HEK293 (cell line): ENCODE measurements around the gene SCIN.

Experiments used
- CTCF ChIA-PET: fragments of 350-600 bp; formaldehyde crosslinking; extraction: SDS; loops from one replicate; lab custom pipeline; 2021; ENCODE audit warnings: antibody characterized with exemption; lab: Yijun Ruan, JAX
- POLR2A ChIA-PET: fragments of 300-600 bp; formaldehyde crosslinking; extraction: SDS; loops from one replicate; lab custom pipeline; 2020; ENCODE audit warnings: antibody characterized with exemption, inconsistent platforms; lab: Yijun Ruan, JAX
- H3K27ac ChIP-seq: fragments of 200-500 bp; sonication (Bioruptor generic); 2 replicates; pipeline ENCODE4 v1.5.1; 2014; ENCODE audit warnings: low read depth, low read length, control low read depth, inconsistent platforms; ENCODE audit errors: extremely low read depth
- H3K36me3 ChIP-seq, 2 experiments: fragments of 200-500 bp in 1 of 2; sonication (Bioruptor generic) in 1 of 2; 1 replicate in 1 of 2; 2 replicates in 1 of 2; pipeline ENCODE4 v1.5.1; 2014 to 2017; ENCODE audit warnings: inconsistent platforms in 2 of 2, low read length in 2 of 2; ENCODE audit not compliant: control insufficient read depth in 2 of 2, insufficient read depth in 1 of 2
- H3K4me1 ChIP-seq: fragments of 200-500 bp; sonication (Bioruptor generic); 2 replicates; pipeline ENCODE4 v1.5.1; 2014; ENCODE audit warnings: mild to moderate bottlenecking, low read length, inconsistent platforms; ENCODE audit not compliant: control insufficient read depth, insufficient read depth
- H3K4me3 ChIP-seq: 2 replicates; pipeline ENCODE4 v1.5.1; 2011; ENCODE audit warnings: low read depth, mild to moderate bottlenecking, control low read depth, low read length, moderate library complexity
- H3K9me3 ChIP-seq: fragments of 200-500 bp; sonication (Bioruptor generic); 2 replicates; pipeline ENCODE4 v1.5.1; 2014; ENCODE audit warnings: low read depth, low read length, inconsistent platforms; ENCODE audit not compliant: control insufficient read depth, insufficient read depth
- HOXC10 ChIP-seq: sonication (generic); formaldehyde crosslinking; IDR thresholded peaks from 2 replicates; pipeline ENCODE4 v1.8.1; 2023; ENCODE audit warnings: mild to moderate bottlenecking, missing genetic modification reagents
- IKZF3 ChIP-seq: fragments of 450-650 bp; IDR thresholded peaks from 2 replicates; pipeline ENCODE4 v1.5.0; 2018; ENCODE audit warnings: missing biosample characterization, mild to moderate bottlenecking, missing genetic modification characterization, moderate library complexity
- REPIN1 ChIP-seq: fragments of 450-650 bp; formaldehyde crosslinking; IDR thresholded peaks from 2 replicates; pipeline ENCODE4 v1.5.1; 2017; ENCODE audit warnings: missing biosample characterization, missing genetic modification characterization, low read depth
- SALL2 ChIP-seq: fragments of 450-650 bp; formaldehyde crosslinking; IDR thresholded peaks from 2 replicates; pipeline ENCODE4 v1.5.0; 2017; ENCODE audit warnings: missing biosample characterization, mild to moderate bottlenecking, missing genetic modification characterization, borderline replicate concordance
- WT1 ChIP-seq: fragments of 450-650 bp; formaldehyde crosslinking; IDR thresholded peaks from 2 replicates; pipeline ENCODE4 v1.5.1; 2016; ENCODE audit warnings: missing biosample characterization, missing genetic modification characterization
- YY1 ChIP-seq: fragments of 450-650 bp; formaldehyde crosslinking; IDR thresholded peaks from 2 replicates; pipeline ENCODE4 v1.5.1; 2018; ENCODE audit warnings: missing biosample characterization, missing genetic modification characterization
- ZBTB7A ChIP-seq: fragments of 450-650 bp; formaldehyde crosslinking; IDR thresholded peaks from 2 replicates; pipeline ENCODE4 v1.5.1; 2016; ENCODE audit warnings: low read depth, missing biosample characterization, missing genetic modification characterization
- ZNF19 ChIP-seq: fragments of 450-650 bp; formaldehyde crosslinking; IDR thresholded peaks from 2 replicates; pipeline ENCODE4; 2016; ENCODE audit warnings: missing biosample characterization, missing genetic modification characterization, low read depth
- ZNF24 ChIP-seq: fragments of 450-650 bp; formaldehyde crosslinking; IDR thresholded peaks from 2 replicates; pipeline ENCODE4 v1.5.1; 2016; ENCODE audit warnings: missing biosample characterization, missing genetic modification characterization
- ZNF311 ChIP-seq: fragments of 450-650 bp; formaldehyde crosslinking; IDR thresholded peaks from 2 replicates; pipeline ENCODE4 v1.5.1; 2017; ENCODE audit warnings: missing biosample characterization, missing genetic modification characterization, borderline replicate concordance
- ZNF510 ChIP-seq: fragments of 450-650 bp; formaldehyde crosslinking; IDR thresholded peaks from 2 replicates; pipeline ENCODE4 v1.5.1; 2018; ENCODE audit warnings: mild to moderate bottlenecking, missing genetic modification characterization, missing biosample characterization; ENCODE audit not compliant: insufficient replicate concordance
- ZNF529 ChIP-seq: fragments of 450-650 bp; formaldehyde crosslinking; IDR thresholded peaks from 2 replicates; pipeline ENCODE4 v1.5.1; 2017; ENCODE audit warnings: missing genetic modification characterization, missing biosample characterization; ENCODE audit not compliant: insufficient replicate concordance
- ZNF548 ChIP-seq: fragments of 450-650 bp; formaldehyde crosslinking; IDR thresholded peaks from 2 replicates; pipeline ENCODE4 v1.5.1; 2016; ENCODE audit warnings: missing biosample characterization, missing genetic modification characterization
- ZNF658 ChIP-seq: fragments of 450-650 bp; formaldehyde crosslinking; IDR thresholded peaks from 2 replicates; pipeline ENCODE4; 2016; ENCODE audit warnings: missing biosample characterization, missing genetic modification characterization
- ZNF785 ChIP-seq: fragments of 450-650 bp; formaldehyde crosslinking; IDR thresholded peaks from 2 replicates; pipeline ENCODE4 v1.5.1; 2016; ENCODE audit warnings: missing biosample characterization, missing genetic modification characterization
- TF ChIP-seq, protein P1 (sequence below): fragments of 450-650 bp; formaldehyde crosslinking; IDR thresholded peaks from 2 replicates; pipeline ENCODE4 v1.5.1; 2017; ENCODE audit warnings: missing biosample characterization, mild to moderate bottlenecking, missing genetic modification characterization, moderate library complexity
- TF ChIP-seq, protein P2 (sequence below): fragments of 450-650 bp; formaldehyde crosslinking; IDR thresholded peaks from 2 replicates; pipeline ENCODE4 v1.5.1; 2016; ENCODE audit warnings: missing biosample characterization, missing genetic modification characterization
- TF ChIP-seq, protein P3 (sequence below): fragments of 450-650 bp; formaldehyde crosslinking; IDR thresholded peaks from 2 replicates; pipeline ENCODE4 v1.5.1; 2016; ENCODE audit warnings: missing biosample characterization, missing genetic modification characterization
- TF ChIP-seq, protein P4 (sequence below): fragments of 450-650 bp; formaldehyde crosslinking; IDR thresholded peaks from 2 replicates; pipeline ENCODE4 v1.5.1; 2016; ENCODE audit warnings: missing biosample characterization, missing genetic modification characterization
- TF ChIP-seq, protein P5 (sequence below): fragments of 450-650 bp; formaldehyde crosslinking; IDR thresholded peaks from 2 replicates; pipeline ENCODE4 v1.5.1; 2016; ENCODE audit warnings: missing biosample characterization, missing genetic modification characterization
- TF ChIP-seq, protein P6 (sequence below): fragments of 450-650 bp; formaldehyde crosslinking; conservative IDR thresholded peaks from 2 replicates; pipeline ENCODE4 v1.5.1; 2016; ENCODE audit warnings: low read depth, missing biosample characterization, missing genetic modification characterization
- TF ChIP-seq, protein P7 (sequence below): fragments of 450-650 bp; formaldehyde crosslinking; IDR thresholded peaks from 2 replicates; pipeline ENCODE4 v1.5.1; 2017; ENCODE audit warnings: missing biosample characterization, missing genetic modification characterization
- TF ChIP-seq, protein P8 (sequence below): fragments of 450-650 bp; formaldehyde crosslinking; IDR thresholded peaks from 2 replicates; pipeline ENCODE4 v1.5.1; 2017; ENCODE audit warnings: missing biosample characterization, missing genetic modification characterization

The SCIN gene

DNA sequence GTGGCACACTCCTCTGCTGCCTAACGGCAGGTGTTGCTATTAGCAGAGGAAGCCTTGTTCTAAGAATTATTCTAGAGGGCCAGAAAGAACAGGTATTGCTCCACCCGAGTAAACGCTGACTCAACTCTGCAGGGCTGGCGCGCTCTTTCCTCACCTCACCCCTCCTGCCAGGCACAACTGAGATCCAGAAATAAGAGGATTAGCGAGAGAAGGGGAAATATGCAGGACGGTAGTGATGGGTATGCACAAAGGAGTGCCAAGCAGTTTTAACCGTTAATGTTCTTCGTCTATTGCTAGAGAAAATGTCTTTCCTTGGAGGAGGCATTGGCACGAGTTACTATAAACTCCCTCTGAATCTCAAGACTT lies 369 bp upstream of the SCIN start (continued):
- TF ChIP-seq, protein P1, sequence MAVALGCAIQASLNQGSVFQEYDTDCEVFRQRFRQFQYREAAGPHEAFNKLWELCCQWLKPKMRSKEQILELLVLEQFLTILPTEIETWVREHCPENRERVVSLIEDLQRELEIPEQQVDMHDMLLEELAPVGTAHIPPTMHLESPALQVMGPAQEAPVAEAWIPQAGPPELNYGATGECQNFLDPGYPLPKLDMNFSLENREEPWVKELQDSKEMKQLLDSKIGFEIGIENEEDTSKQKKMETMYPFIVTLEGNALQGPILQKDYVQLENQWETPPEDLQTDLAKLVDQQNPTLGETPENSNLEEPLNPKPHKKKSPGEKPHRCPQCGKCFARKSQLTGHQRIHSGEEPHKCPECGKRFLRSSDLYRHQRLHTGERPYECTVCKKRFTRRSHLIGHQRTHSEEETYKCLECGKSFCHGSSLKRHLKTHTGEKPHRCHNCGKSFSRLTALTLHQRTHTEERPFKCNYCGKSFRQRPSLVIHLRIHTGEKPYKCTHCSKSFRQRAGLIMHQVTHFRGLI (tag by site-specific recombination): no peak
- TF ChIP-seq YY1 (tag by site-specific recombination): no peak
- no peak for TF ChIP-seq WT1 (tag by site-specific recombination)
- TF ChIP-seq, protein P2, sequence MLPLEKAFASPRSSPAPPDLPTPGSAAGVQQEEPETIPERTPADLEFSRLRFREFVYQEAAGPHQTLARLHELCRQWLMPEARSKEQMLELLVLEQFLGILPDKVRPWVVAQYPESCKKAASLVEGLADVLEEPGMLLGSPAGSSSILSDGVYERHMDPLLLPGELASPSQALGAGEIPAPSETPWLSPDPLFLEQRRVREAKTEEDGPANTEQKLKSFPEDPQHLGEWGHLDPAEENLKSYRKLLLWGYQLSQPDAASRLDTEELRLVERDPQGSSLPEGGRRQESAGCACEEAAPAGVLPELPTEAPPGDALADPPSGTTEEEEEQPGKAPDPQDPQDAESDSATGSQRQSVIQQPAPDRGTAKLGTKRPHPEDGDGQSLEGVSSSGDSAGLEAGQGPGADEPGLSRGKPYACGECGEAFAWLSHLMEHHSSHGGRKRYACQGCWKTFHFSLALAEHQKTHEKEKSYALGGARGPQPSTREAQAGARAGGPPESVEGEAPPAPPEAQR (tag by site-specific recombination): no peak
- no peak for TF ChIP-seq ZNF658 (tag by site-specific recombination)
- TF ChIP-seq, protein P3, sequence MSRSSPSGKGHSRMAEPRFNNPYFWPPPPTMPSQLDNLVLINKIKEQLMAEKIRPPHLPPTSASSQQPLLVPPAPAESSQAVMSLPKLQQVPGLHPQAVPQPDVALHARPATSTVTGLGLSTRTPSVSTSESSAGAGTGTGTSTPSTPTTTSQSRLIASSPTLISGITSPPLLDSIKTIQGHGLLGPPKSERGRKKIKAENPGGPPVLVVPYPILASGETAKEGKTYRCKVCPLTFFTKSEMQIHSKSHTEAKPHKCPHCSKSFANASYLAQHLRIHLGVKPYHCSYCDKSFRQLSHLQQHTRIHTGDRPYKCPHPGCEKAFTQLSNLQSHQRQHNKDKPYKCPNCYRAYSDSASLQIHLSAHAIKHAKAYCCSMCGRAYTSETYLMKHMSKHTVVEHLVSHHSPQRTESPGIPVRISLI (tag by site-specific recombination): no peak
- TF ChIP-seq ZNF510 (tag by site-specific recombination): no peak
- TF ChIP-seq, protein P4, sequence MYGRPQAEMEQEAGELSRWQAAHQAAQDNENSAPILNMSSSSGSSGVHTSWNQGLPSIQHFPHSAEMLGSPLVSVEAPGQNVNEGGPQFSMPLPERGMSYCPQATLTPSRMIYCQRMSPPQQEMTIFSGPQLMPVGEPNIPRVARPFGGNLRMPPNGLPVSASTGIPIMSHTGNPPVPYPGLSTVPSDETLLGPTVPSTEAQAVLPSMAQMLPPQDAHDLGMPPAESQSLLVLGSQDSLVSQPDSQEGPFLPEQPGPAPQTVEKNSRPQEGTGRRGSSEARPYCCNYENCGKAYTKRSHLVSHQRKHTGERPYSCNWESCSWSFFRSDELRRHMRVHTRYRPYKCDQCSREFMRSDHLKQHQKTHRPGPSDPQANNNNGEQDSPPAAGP (tag by site-specific recombination): 0 out of 2 replicates have a peak, but pooled peaks have one; percentile 11
- TF ChIP-seq ZNF548: no peak
- no peak for TF ChIP-seq HOXC10 (CRISPR knock-in tag)
- no peak for TF ChIP-seq ZNF24 (tag by site-specific recombination)
- TF ChIP-seq ZNF529 (tag by site-specific recombination): no peak

DNA sequence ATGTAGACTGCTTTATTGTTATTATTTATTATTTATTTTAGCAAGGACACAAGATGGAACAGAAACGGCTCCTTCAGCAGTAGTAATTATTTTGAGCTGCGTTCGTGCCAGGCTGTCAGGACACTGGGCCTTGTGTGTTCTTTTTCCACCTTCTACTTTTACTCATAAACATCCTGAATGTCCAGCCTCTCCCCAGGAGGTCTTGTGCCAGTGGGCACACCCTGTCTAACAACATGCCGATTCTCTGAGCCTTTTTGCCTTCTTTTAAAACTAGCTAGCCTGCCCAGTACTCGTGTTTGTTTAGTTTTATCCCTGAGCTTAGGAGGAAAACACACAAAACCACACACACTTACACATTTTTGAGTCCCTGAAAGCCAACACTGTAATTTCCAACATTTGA lies 1.2 kb downstream of the SCIN start:
- ChIA-PET POLR2A (interaction anchor here (1.5 kb wide), 1 partner anchor 18 kb away, joined by 4 read pairs; no protein-coding TSS in a partner anchor), CTCF (interaction anchor here (0.6 to 1.5 kb wide), 4 partner anchors 9 to 115 kb away, joined by 3 to 4 read pairs (median 3); partner anchors contain the start of gene ARL4A)
- no peaks in the 10 kb centered on the region for H3K36me3 ChIP-seq
- H3K4me1 ChIP-seq: 0 out of 2 replicates have a peak, but pooled peaks cover 2% of the 10 kb centered on the region
- H3K4me3 ChIP-seq: no peak overlapping the region
- H3K9me3 ChIP-seq: no peaks in the 10 kb centered on the region
- no peak overlapping the region for H3K27ac ChIP-seq
- no peak for TF ChIP-seq IKZF3 (tag by site-specific recombination)
- TF ChIP-seq, protein P5, sequence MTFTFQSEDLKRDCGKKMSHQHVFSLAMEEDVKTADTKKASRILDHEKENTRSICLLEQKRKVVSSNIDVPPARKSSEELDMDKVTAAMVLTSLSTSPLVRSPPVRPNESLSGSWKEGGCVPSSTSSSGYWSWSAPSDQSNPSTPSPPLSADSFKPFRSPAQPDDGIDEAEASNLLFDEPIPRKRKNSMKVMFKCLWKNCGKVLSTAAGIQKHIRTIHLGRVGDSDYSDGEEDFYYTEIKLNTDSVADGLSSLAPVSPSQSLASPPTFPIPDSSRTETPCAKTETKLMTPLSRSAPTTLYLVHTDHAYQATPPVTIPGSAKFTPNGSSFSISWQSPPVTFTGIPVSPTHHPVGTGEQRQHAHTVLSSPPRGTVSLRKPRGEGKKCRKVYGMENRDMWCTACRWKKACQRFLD (tag by site-specific recombination): no peak
- TF ChIP-seq ZNF785 (tag by site-specific recombination): no peak
- TF ChIP-seq ZBTB7A (tag by site-specific recombination): no peak
- TF ChIP-seq SALL2 (tag by site-specific recombination): no peak
- TF ChIP-seq, protein P6, sequence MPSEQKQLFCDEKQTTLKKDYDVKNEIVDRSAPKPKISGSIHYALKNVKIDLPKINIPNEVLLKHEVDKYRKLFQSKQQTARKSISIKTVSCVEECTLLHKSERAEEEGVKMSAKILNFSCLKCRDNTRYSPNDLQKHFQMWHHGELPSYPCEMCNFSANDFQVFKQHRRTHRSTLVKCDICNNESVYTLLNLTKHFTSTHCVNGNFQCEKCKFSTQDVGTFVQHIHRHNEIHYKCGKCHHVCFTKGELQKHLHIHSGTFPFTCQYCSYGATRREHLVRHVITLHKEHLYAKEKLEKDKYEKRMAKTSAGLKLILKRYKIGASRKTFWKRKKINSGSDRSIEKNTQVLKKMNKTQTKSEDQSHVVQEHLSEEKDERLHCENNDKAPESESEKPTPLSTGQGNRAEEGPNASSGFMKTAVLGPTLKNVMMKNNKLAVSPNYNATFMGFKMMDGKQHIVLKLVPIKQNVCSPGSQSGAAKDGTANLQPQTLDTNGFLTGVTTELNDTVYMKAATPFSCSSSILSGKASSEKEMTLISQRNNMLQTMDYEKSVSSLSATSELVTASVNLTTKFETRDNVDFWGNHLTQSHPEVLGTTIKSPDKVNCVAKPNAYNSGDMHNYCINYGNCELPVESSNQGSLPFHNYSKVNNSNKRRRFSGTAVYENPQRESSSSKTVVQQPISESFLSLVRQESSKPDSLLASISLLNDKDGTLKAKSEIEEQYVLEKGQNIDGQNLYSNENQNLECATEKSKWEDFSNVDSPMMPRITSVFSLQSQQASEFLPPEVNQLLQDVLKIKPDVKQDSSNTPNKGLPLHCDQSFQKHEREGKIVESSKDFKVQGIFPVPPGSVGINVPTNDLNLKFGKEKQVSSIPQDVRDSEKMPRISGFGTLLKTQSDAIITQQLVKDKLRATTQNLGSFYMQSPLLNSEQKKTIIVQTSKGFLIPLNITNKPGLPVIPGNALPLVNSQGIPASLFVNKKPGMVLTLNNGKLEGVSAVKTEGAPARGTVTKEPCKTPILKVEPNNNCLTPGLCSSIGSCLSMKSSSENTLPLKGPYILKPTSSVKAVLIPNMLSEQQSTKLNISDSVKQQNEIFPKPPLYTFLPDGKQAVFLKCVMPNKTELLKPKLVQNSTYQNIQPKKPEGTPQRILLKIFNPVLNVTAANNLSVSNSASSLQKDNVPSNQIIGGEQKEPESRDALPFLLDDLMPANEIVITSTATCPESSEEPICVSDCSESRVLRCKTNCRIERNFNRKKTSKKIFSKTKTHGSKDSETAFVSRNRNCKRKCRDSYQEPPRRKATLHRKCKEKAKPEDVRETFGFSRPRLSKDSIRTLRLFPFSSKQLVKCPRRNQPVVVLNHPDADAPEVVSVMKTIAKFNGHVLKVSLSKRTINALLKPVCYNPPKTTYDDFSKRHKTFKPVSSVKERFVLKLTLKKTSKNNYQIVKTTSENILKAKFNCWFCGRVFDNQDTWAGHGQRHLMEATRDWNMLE (tag by site-specific recombination): no peak
- no peak for TF ChIP-seq ZNF19
- TF ChIP-seq, protein P7, sequence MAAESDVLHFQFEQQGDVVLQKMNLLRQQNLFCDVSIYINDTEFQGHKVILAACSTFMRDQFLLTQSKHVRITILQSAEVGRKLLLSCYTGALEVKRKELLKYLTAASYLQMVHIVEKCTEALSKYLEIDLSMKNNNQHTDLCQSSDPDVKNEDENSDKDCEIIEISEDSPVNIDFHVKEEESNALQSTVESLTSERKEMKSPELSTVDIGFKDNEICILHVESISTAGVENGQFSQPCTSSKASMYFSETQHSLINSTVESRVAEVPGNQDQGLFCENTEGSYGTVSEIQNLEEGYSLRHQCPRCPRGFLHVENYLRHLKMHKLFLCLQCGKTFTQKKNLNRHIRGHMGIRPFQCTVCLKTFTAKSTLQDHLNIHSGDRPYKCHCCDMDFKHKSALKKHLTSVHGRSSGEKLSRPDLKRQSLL (tag by site-specific recombination): no peak
- TF ChIP-seq REPIN1 (tag by site-specific recombination): no peak
- TF ChIP-seq ZNF311 (tag by site-specific recombination): no peak
- TF ChIP-seq, protein P8, sequence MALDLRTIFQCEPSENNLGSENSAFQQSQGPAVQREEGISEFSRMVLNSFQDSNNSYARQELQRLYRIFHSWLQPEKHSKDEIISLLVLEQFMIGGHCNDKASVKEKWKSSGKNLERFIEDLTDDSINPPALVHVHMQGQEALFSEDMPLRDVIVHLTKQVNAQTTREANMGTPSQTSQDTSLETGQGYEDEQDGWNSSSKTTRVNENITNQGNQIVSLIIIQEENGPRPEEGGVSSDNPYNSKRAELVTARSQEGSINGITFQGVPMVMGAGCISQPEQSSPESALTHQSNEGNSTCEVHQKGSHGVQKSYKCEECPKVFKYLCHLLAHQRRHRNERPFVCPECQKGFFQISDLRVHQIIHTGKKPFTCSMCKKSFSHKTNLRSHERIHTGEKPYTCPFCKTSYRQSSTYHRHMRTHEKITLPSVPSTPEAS (tag by site-specific recombination): no peak
